IMR-90 (cell line): ENCODE measurements around the gene TMEM208. TPM values are rescaled to one million over a fixed set of nuclear protein-coding genes. Genes with fewer than 3 reads are reported as not detected.

Source experiments
- ATAC-seq: fragments of 200-7000 bp; cut with Tn5 transposase; 2 replicates; pipeline ENCODE4 v1.9.1; 2020; ENCODE audit warnings: low read depth, mild to moderate bottlenecking, moderate library complexity
- BruUV-seq: library from RNA; stranded (reverse); fragments of 400-500 nt; replicated peaks from 2 replicates; lab custom pipeline; 2021; lab: Mats Ljungman, UMichigan
- CTCF ChIA-PET: fragments of 300-600 bp; formaldehyde crosslinking; extraction: SDS; loops from one replicate; lab custom pipeline; 2021; ENCODE audit warnings: antibody characterized with exemption; lab: Yijun Ruan, JAX
- POLR2A ChIA-PET: fragments of 300-600 bp; sonication (Branson Sonifier 250); formaldehyde crosslinking; loops from one replicate; lab custom pipeline; 2022; ENCODE audit warnings: antibody characterized with exemption; ENCODE audit not compliant: unreplicated experiment; lab: Charles Lee
- DNase-seq: peaks from one replicate; pipeline ENCODE4 v3.0.0; 2013
- H2AFZ ChIP-seq: replicated peaks from 2 replicates; pipeline ENCODE3; 2013; ENCODE audit warnings: low read length, mild to moderate bottlenecking; ENCODE audit not compliant: poor library complexity
- H2AK5ac ChIP-seq: 2 replicates; pipeline ENCODE4 v1.6.1; 2013; ENCODE audit warnings: low read depth, low read length, inconsistent platforms
- H2AK9ac ChIP-seq: replicated peaks from 2 replicates; pipeline ENCODE3; 2013; ENCODE audit warnings: mild to moderate bottlenecking, low read depth, low read length, moderate library complexity; ENCODE audit not compliant: poor library complexity
- H2BK120ac ChIP-seq: 2 replicates; pipeline ENCODE4 v1.6.1; 2013; ENCODE audit warnings: low read depth, low read length, inconsistent platforms
- H2BK15ac ChIP-seq: 3 replicates; pipeline ENCODE4 v1.6.1; 2013; ENCODE audit warnings: low read depth, low read length, inconsistent platforms
- H2BK20ac ChIP-seq: 2 replicates; pipeline ENCODE4 v1.6.1; 2013; ENCODE audit warnings: low read depth, mild to moderate bottlenecking, inconsistent platforms, low read length, moderate library complexity
- H2BK5ac ChIP-seq: 2 replicates; pipeline ENCODE4 v1.6.1; 2013; ENCODE audit warnings: mild to moderate bottlenecking, low read depth, low read length, inconsistent platforms; ENCODE audit not compliant: poor library complexity, severe bottlenecking
- H3K14ac ChIP-seq: replicated peaks from 2 replicates; pipeline ENCODE4 v1.6.1; 2013; ENCODE audit warnings: low read depth, low read length, inconsistent platforms
- H3K18ac ChIP-seq: 2 replicates; pipeline ENCODE4 v1.6.1; 2013; ENCODE audit warnings: low read depth, low read length, control low read depth
- H3K23ac ChIP-seq: 2 replicates; pipeline ENCODE4 v1.6.1; 2013; ENCODE audit warnings: low read depth, low read length, inconsistent platforms
- H3K27ac ChIP-seq: 2 replicates; pipeline ENCODE4 v1.5.1; 2013; ENCODE audit warnings: mild to moderate bottlenecking, control low read depth, low read length; ENCODE audit not compliant: insufficient read depth
- H3K27me3 ChIP-seq: 2 replicates; pipeline ENCODE4 v1.6.1; 2013; ENCODE audit warnings: low read length; ENCODE audit not compliant: control insufficient read depth, insufficient read depth
- H3K36me3 ChIP-seq: 2 replicates; pipeline ENCODE4 v1.6.1; 2013; ENCODE audit warnings: low read length, mixed read lengths; ENCODE audit not compliant: control insufficient read depth, insufficient read depth
- H3K4ac ChIP-seq: 2 replicates; pipeline ENCODE4 v1.6.1; 2013; ENCODE audit warnings: low read depth, low read length, inconsistent platforms
- H3K4me1 ChIP-seq: 2 replicates; pipeline ENCODE4 v1.6.1; 2013; ENCODE audit warnings: low read length, mixed read lengths; ENCODE audit not compliant: control insufficient read depth, insufficient read depth
- H3K4me2 ChIP-seq: 2 replicates; pipeline ENCODE4 v1.6.1; 2013; ENCODE audit warnings: low read depth, mild to moderate bottlenecking, control low read depth, low read length, moderate library complexity
- H3K4me3 ChIP-seq: 2 replicates; pipeline ENCODE4 v1.5.1; 2013; ENCODE audit warnings: low read depth, mild to moderate bottlenecking, control low read depth, low read length, moderate library complexity; ENCODE audit not compliant: insufficient read depth
- H3K56ac ChIP-seq: 2 replicates; pipeline ENCODE4 v1.6.1; 2013; ENCODE audit warnings: low read length, inconsistent platforms; ENCODE audit not compliant: insufficient read depth; ENCODE audit errors: extremely low read depth
- H3K79me1 ChIP-seq, 2 experiments: 2 replicates each; pipeline ENCODE4 v1.6.1; 2013; ENCODE audit warnings: low read length in 2 of 2, inconsistent platforms in 1 of 2, low read depth in 1 of 2
- H3K9ac ChIP-seq: 2 replicates; pipeline ENCODE4 v1.6.1; 2013; ENCODE audit warnings: low read depth, low read length, control low read depth
- H3K9me1 ChIP-seq: 2 replicates; pipeline ENCODE4 v1.6.1; 2013; ENCODE audit warnings: low read length, inconsistent platforms; ENCODE audit not compliant: insufficient read depth
- H3K9me3 ChIP-seq: 2 replicates; pipeline ENCODE4 v1.6.1; 2013; ENCODE audit warnings: low read length; ENCODE audit not compliant: control insufficient read depth, insufficient read depth
- H4K20me1 ChIP-seq: 2 replicates; pipeline ENCODE4 v1.6.1; 2013; ENCODE audit warnings: low read length, inconsistent platforms; ENCODE audit not compliant: insufficient read depth
- H4K5ac ChIP-seq: 2 replicates; pipeline ENCODE4 v1.6.1; 2013; ENCODE audit warnings: mild to moderate bottlenecking, low read depth, low read length, control low read depth
- H4K8ac ChIP-seq, 2 experiments: 2 replicates each; pipeline ENCODE4 v1.6.1; 2013; ENCODE audit warnings: low read depth in 2 of 2, low read length in 2 of 2, control low read depth in 1 of 2, inconsistent platforms in 1 of 2
- H4K91ac ChIP-seq: 2 replicates; pipeline ENCODE4 v1.6.1; 2013; ENCODE audit warnings: low read depth, low read length, inconsistent platforms; ENCODE audit not compliant: insufficient read depth
- BHLHE40 ChIP-seq: fragments of 150-350 bp; IDR thresholded peaks from 2 replicates; pipeline ENCODE4 v1.6.1; 2016; ENCODE audit warnings: mild to moderate bottlenecking, low read depth, low read length
- CEBPB ChIP-seq: IDR thresholded peaks from 2 replicates; pipeline ENCODE4 v1.6.1; 2012; ENCODE audit warnings: low read depth, low read length, improper control_type of control experiment
- CHD1 ChIP-seq: IDR thresholded peaks from 2 replicates; pipeline ENCODE4 v1.6.1; 2012; ENCODE audit warnings: low read depth, low read length, improper control_type of control experiment
- CTCF ChIP-seq: conservative IDR thresholded peaks from 2 replicates; pipeline ENCODE4 v1.5.1; 2012; ENCODE audit warnings: mild to moderate bottlenecking, low read depth, low read length, improper control_type of control experiment
- ELK1 ChIP-seq: fragments of 150-350 bp; IDR thresholded peaks from 2 replicates; pipeline ENCODE4 v1.6.1; 2016; ENCODE audit warnings: low read depth, mild to moderate bottlenecking, low read length, moderate library complexity, borderline replicate concordance
- FOS ChIP-seq: fragments of 150-350 bp; IDR thresholded peaks from 2 replicates; pipeline ENCODE4 v1.6.1; 2016; ENCODE audit warnings: low read depth, low read length
- MAFK ChIP-seq: IDR thresholded peaks from 2 replicates; pipeline ENCODE4 v1.6.1; 2012; ENCODE audit warnings: low read depth, low read length, improper control_type of control experiment
- MAZ ChIP-seq: IDR thresholded peaks from 2 replicates; pipeline ENCODE4 v1.6.1; 2012; ENCODE audit warnings: low read depth, mild to moderate bottlenecking, low read length, improper control_type of control experiment, moderate library complexity, borderline replicate concordance
- MXI1 ChIP-seq: IDR thresholded peaks from 2 replicates; pipeline ENCODE4 v1.6.1; 2012; ENCODE audit warnings: low read depth, mild to moderate bottlenecking, low read length, moderate library complexity, borderline replicate concordance
- NFE2L2 ChIP-seq: fragments of 150-350 bp; IDR thresholded peaks from 2 replicates; pipeline ENCODE4 v1.6.1; 2016; ENCODE audit warnings: low read depth, mild to moderate bottlenecking, low read length
- POLR2A ChIP-seq: IDR thresholded peaks from 2 replicates; pipeline ENCODE4 v1.6.1; 2012; ENCODE audit warnings: mild to moderate bottlenecking, low read depth, low read length
- RCOR1 ChIP-seq: IDR thresholded peaks from 2 replicates; pipeline ENCODE4 v1.6.1; 2012; ENCODE audit warnings: mild to moderate bottlenecking, low read length, improper control_type of control experiment; ENCODE audit not compliant: insufficient replicate concordance
- RFX5 ChIP-seq: IDR thresholded peaks from 2 replicates; pipeline ENCODE4 v1.8.0; 2012; ENCODE audit warnings: low read depth, mild to moderate bottlenecking, low read length, moderate library complexity
- SMC3 ChIP-seq: fragments of 150-350 bp; IDR thresholded peaks from 2 replicates; pipeline ENCODE4 v1.6.1; 2016; ENCODE audit warnings: low read depth, mild to moderate bottlenecking, antibody characterized with exemption, low read length, moderate library complexity
- USF2 ChIP-seq: fragments of 150-350 bp; IDR thresholded peaks from 2 replicates; pipeline ENCODE4 v1.6.1; 2017; ENCODE audit warnings: mild to moderate bottlenecking, antibody characterized with exemption, low read length, low read depth
- WGBS, 2 experiments: methylation state at CpG; one replicate each; pipeline versions ENCODE4 v1.1.5 to v1.1.7; 2013; ENCODE audit warnings: missing lambda C conversion rate in 2 of 2; ENCODE audit not compliant: insufficient read length in 1 of 2; ENCODE audit errors: extremely low coverage in 2 of 2; 5-methylcytosine and 5-hydroxymethylcytosine counted together
- dilution Hi-C: fragments of 300-500 bp; cut with HindIII; formaldehyde crosslinking; loops from one replicate; pipeline ENCODE4 v1.14.3; 2018; ENCODE audit warnings: low sequenced_read_pairs; ENCODE audit not compliant: unreplicated experiment
- in situ Hi-C: fragments of 300-500 bp; cut with MboI; formaldehyde crosslinking; loops from 3 replicates; pipeline ENCODE4 v1.14.3; 2019; ENCODE audit warnings: low sequenced_read_pairs, inconsistent platforms, mixed read lengths
- intact Hi-C: fragments of 100-400 bp; cut with micrococcal nuclease; formaldehyde crosslinking; loops from 2 replicates; pipeline ENCODE4 v1.10.0; 2022
- polyA plus RNA-seq, 3 experiments: library from polyadenylated mRNA; depleted of rRNA; stranded (reverse); fragments of >200 nt; gene quantifications; 2 replicates each; pipeline ENCODE4 v1.2.3, GENCODE V29; 2012; ENCODE audit warnings: low replicate concordance in 1 of 3
- total RNA-seq: library from RNA; depleted of rRNA; stranded (reverse); fragments of >200 nt; gene quantifications from 2 replicates; pipeline ENCODE4 v1.2.3, GENCODE V29; 2012

The TMEM208 gene
- total and polyA plus RNA-seq, 2 of the 4 experiments (the other 2 are of a cell fraction) = 65.6 to 66.5 TPM

GRCh38 chr16:67202426-67202825 is 24.5 kb upstream of the TMEM208 start:
- H3K9me3 ChIP-seq = no peaks in the 10 kb centered on the region
- TF ChIP-seq RFX5 (no peak), USF2 (no peak), MAZ (no peak), BHLHE40 (no peak), MXI1 (no peak), RCOR1 (no peak), CHD1 (no peak), NFE2L2 (no peak), CEBPB (no peak), MAFK (no peak), ELK1 (no peak), FOS (no peak), SMC3 (no peak), CTCF (no peak), POLR2A (no peak)
- no peak overlapping the region for H2AFZ ChIP-seq
- H3K4me2 ChIP-seq = no peak overlapping the region
- H2BK120ac ChIP-seq = no peak overlapping the region
- no peak overlapping the region for H2BK15ac ChIP-seq
- H3K56ac ChIP-seq = no peak overlapping the region
- H3K79me1 ChIP-seq = peaks cover 0 to 1% of the 10 kb centered on the region in 2 experiments; a peak in 1 of 4 replicates
- no peak overlapping the region for H4K91ac ChIP-seq
- dilution Hi-C loops (no loop called here), intact Hi-C loops (no loop called here), in situ Hi-C loops (no loop called here)
- no peak overlapping the region for H3K9ac ChIP-seq
- H4K20me1 ChIP-seq = 0 out of 2 replicates have a peak, but pooled peaks cover 2% of the 10 kb centered on the region
- no peak overlapping the region for H3K23ac ChIP-seq
- DNase-seq (no peak), ATAC-seq (no peak)
- no peak overlapping the region for H2BK5ac ChIP-seq
- BruUV-seq = no TSS peak
- no peak overlapping the region for H2AK9ac ChIP-seq
- ChIA-PET CTCF (interaction anchor here (0.6 kb wide), 1 partner anchor 793 kb away, joined by 3 read pairs; no protein-coding TSS in a partner anchor), POLR2A (interaction anchor here (0.5 kb wide), 1 partner anchor 219 kb away, joined by 8 read pairs; no protein-coding TSS in a partner anchor)
- H2BK20ac ChIP-seq = no peak overlapping the region
- no peaks in the 10 kb centered on the region; the same call in 1 of the 2 replicates for H3K4me1 ChIP-seq
- H4K8ac ChIP-seq = no peak overlapping the region
- no peaks in the 10 kb centered on the region for H3K27me3 ChIP-seq
- no peak overlapping the region for H3K14ac ChIP-seq
- peaks cover 4% of the 10 kb centered on the region; the same call in 1 of the 2 replicates for H3K9me1 ChIP-seq
- H2AK5ac ChIP-seq = no peak overlapping the region
- 94% methylated on average over 2 of the region's 12 CpGs; no CpG with 5 or more reads in 1 of the 2 experiments for WGBS, 2 experiments
- no peak overlapping the region for H3K27ac ChIP-seq
- H3K4me3 ChIP-seq = no peak overlapping the region
- no peak overlapping the region for H3K18ac ChIP-seq
- peaks cover 39% of the 10 kb centered on the region for H3K36me3 ChIP-seq
- H4K5ac ChIP-seq = no peak overlapping the region
- H3K4ac ChIP-seq = no peak overlapping the region
